OCI-LY7 (cell line): ENCODE data around the gene TBC1D23.

Experiments
- EZH2phosphoT487 ChIP-seq: fragments of 200-600 bp; sonication (generic); IDR thresholded peaks from 2 replicates; pipeline ENCODE4 v1.6.1; 2018; ENCODE audit warnings: low read depth, borderline replicate concordance, mild to moderate bottlenecking, mixed run types, antibody characterized with exemption, low read length, moderate library complexity, mixed read lengths
- TF ChIP-seq, protein P1 (sequence below): fragments of 200-600 bp; sonication (generic); conservative IDR thresholded peaks from 2 replicates; pipeline ENCODE4 v1.5.1; 2014; ENCODE audit warnings: mild to moderate bottlenecking, antibody characterized with exemption, low read length, moderate library complexity, mixed read lengths

DNA sequence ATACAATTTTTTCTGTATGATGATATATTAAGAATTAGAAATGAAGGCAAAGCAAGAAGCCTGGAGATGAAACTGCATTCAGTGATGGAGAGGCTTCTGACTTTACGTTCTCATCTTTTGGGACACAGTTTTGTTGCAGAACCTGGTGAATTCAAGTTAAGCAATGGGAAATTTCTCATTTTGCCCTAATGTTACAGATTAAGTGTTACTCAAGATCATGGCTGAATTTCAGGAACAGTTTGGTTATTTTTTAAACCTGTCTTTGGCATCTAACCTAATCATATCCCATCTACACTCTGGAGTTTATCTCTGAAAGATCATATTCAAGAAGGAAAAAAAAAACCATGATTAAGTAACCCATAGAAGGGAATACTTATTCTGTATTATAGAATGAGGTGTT lies 79.7 kb downstream of the TBC1D23 start:
- TF ChIP-seq, protein P1, sequence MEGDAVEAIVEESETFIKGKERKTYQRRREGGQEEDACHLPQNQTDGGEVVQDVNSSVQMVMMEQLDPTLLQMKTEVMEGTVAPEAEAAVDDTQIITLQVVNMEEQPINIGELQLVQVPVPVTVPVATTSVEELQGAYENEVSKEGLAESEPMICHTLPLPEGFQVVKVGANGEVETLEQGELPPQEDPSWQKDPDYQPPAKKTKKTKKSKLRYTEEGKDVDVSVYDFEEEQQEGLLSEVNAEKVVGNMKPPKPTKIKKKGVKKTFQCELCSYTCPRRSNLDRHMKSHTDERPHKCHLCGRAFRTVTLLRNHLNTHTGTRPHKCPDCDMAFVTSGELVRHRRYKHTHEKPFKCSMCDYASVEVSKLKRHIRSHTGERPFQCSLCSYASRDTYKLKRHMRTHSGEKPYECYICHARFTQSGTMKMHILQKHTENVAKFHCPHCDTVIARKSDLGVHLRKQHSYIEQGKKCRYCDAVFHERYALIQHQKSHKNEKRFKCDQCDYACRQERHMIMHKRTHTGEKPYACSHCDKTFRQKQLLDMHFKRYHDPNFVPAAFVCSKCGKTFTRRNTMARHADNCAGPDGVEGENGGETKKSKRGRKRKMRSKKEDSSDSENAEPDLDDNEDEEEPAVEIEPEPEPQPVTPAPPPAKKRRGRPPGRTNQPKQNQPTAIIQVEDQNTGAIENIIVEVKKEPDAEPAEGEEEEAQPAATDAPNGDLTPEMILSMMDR, result no peak
- TF ChIP-seq EZH2phosphoT487, result no peak
